IMR-90 (cell line): ENCODE results near the gene CFH. TPM values are rescaled to one million over a fixed set of nuclear protein-coding genes. Genes with fewer than 3 reads are reported as not detected.

Source experiments
- ATAC-seq: fragments of 200-7000 bp; cut with Tn5 transposase; 2 replicates; pipeline ENCODE4 v1.9.1; 2020; ENCODE audit warnings: low read depth, mild to moderate bottlenecking, moderate library complexity
- BruUV-seq: library from RNA; stranded (reverse); fragments of 400-500 nt; replicated peaks from 2 replicates; lab custom pipeline; 2021; lab: Mats Ljungman, UMichigan
- CTCF ChIA-PET: fragments of 300-600 bp; formaldehyde crosslinking; extraction: SDS; loops from one replicate; lab custom pipeline; 2021; ENCODE audit warnings: antibody characterized with exemption; lab: Yijun Ruan, JAX
- POLR2A ChIA-PET: fragments of 300-600 bp; sonication (Branson Sonifier 250); formaldehyde crosslinking; loops from one replicate; lab custom pipeline; 2022; ENCODE audit warnings: antibody characterized with exemption; ENCODE audit not compliant: unreplicated experiment; lab: Charles Lee
- DNase-seq: peaks from one replicate; pipeline ENCODE4 v3.0.0; 2013
- H2AFZ ChIP-seq: replicated peaks from 2 replicates; pipeline ENCODE3; 2013; ENCODE audit warnings: low read length, mild to moderate bottlenecking; ENCODE audit not compliant: poor library complexity
- H2AK5ac ChIP-seq: 2 replicates; pipeline ENCODE4 v1.6.1; 2013; ENCODE audit warnings: low read depth, low read length, inconsistent platforms
- H2AK9ac ChIP-seq: replicated peaks from 2 replicates; pipeline ENCODE3; 2013; ENCODE audit warnings: mild to moderate bottlenecking, low read depth, low read length, moderate library complexity; ENCODE audit not compliant: poor library complexity
- H2BK120ac ChIP-seq: 2 replicates; pipeline ENCODE4 v1.6.1; 2013; ENCODE audit warnings: low read depth, low read length, inconsistent platforms
- H2BK15ac ChIP-seq: 3 replicates; pipeline ENCODE4 v1.6.1; 2013; ENCODE audit warnings: low read depth, low read length, inconsistent platforms
- H2BK20ac ChIP-seq: 2 replicates; pipeline ENCODE4 v1.6.1; 2013; ENCODE audit warnings: low read depth, mild to moderate bottlenecking, inconsistent platforms, low read length, moderate library complexity
- H2BK5ac ChIP-seq: 2 replicates; pipeline ENCODE4 v1.6.1; 2013; ENCODE audit warnings: mild to moderate bottlenecking, low read depth, low read length, inconsistent platforms; ENCODE audit not compliant: poor library complexity, severe bottlenecking
- H3K14ac ChIP-seq: replicated peaks from 2 replicates; pipeline ENCODE4 v1.6.1; 2013; ENCODE audit warnings: low read depth, low read length, inconsistent platforms
- H3K18ac ChIP-seq: 2 replicates; pipeline ENCODE4 v1.6.1; 2013; ENCODE audit warnings: low read depth, low read length, control low read depth
- H3K23ac ChIP-seq: 2 replicates; pipeline ENCODE4 v1.6.1; 2013; ENCODE audit warnings: low read depth, low read length, inconsistent platforms
- H3K27ac ChIP-seq: 2 replicates; pipeline ENCODE4 v1.5.1; 2013; ENCODE audit warnings: mild to moderate bottlenecking, control low read depth, low read length; ENCODE audit not compliant: insufficient read depth
- H3K27me3 ChIP-seq: 2 replicates; pipeline ENCODE4 v1.6.1; 2013; ENCODE audit warnings: low read length; ENCODE audit not compliant: control insufficient read depth, insufficient read depth
- H3K36me3 ChIP-seq: 2 replicates; pipeline ENCODE4 v1.6.1; 2013; ENCODE audit warnings: low read length, mixed read lengths; ENCODE audit not compliant: control insufficient read depth, insufficient read depth
- H3K4ac ChIP-seq: 2 replicates; pipeline ENCODE4 v1.6.1; 2013; ENCODE audit warnings: low read depth, low read length, inconsistent platforms
- H3K4me1 ChIP-seq: 2 replicates; pipeline ENCODE4 v1.6.1; 2013; ENCODE audit warnings: low read length, mixed read lengths; ENCODE audit not compliant: control insufficient read depth, insufficient read depth
- H3K4me2 ChIP-seq: 2 replicates; pipeline ENCODE4 v1.6.1; 2013; ENCODE audit warnings: low read depth, mild to moderate bottlenecking, control low read depth, low read length, moderate library complexity
- H3K4me3 ChIP-seq: 2 replicates; pipeline ENCODE4 v1.5.1; 2013; ENCODE audit warnings: low read depth, mild to moderate bottlenecking, control low read depth, low read length, moderate library complexity; ENCODE audit not compliant: insufficient read depth
- H3K56ac ChIP-seq: 2 replicates; pipeline ENCODE4 v1.6.1; 2013; ENCODE audit warnings: low read length, inconsistent platforms; ENCODE audit not compliant: insufficient read depth; ENCODE audit errors: extremely low read depth
- H3K79me1 ChIP-seq, 2 experiments: 2 replicates each; pipeline ENCODE4 v1.6.1; 2013; ENCODE audit warnings: low read length in 2 of 2, inconsistent platforms in 1 of 2, low read depth in 1 of 2
- H3K9ac ChIP-seq: 2 replicates; pipeline ENCODE4 v1.6.1; 2013; ENCODE audit warnings: low read depth, low read length, control low read depth
- H3K9me1 ChIP-seq: 2 replicates; pipeline ENCODE4 v1.6.1; 2013; ENCODE audit warnings: low read length, inconsistent platforms; ENCODE audit not compliant: insufficient read depth
- H3K9me3 ChIP-seq: 2 replicates; pipeline ENCODE4 v1.6.1; 2013; ENCODE audit warnings: low read length; ENCODE audit not compliant: control insufficient read depth, insufficient read depth
- H4K20me1 ChIP-seq: 2 replicates; pipeline ENCODE4 v1.6.1; 2013; ENCODE audit warnings: low read length, inconsistent platforms; ENCODE audit not compliant: insufficient read depth
- H4K5ac ChIP-seq: 2 replicates; pipeline ENCODE4 v1.6.1; 2013; ENCODE audit warnings: mild to moderate bottlenecking, low read depth, low read length, control low read depth
- H4K8ac ChIP-seq, 2 experiments: 2 replicates each; pipeline ENCODE4 v1.6.1; 2013; ENCODE audit warnings: low read depth in 2 of 2, low read length in 2 of 2, control low read depth in 1 of 2, inconsistent platforms in 1 of 2
- H4K91ac ChIP-seq: 2 replicates; pipeline ENCODE4 v1.6.1; 2013; ENCODE audit warnings: low read depth, low read length, inconsistent platforms; ENCODE audit not compliant: insufficient read depth
- BHLHE40 ChIP-seq: fragments of 150-350 bp; IDR thresholded peaks from 2 replicates; pipeline ENCODE4 v1.6.1; 2016; ENCODE audit warnings: mild to moderate bottlenecking, low read depth, low read length
- CEBPB ChIP-seq: IDR thresholded peaks from 2 replicates; pipeline ENCODE4 v1.6.1; 2012; ENCODE audit warnings: low read depth, low read length, improper control_type of control experiment
- CHD1 ChIP-seq: IDR thresholded peaks from 2 replicates; pipeline ENCODE4 v1.6.1; 2012; ENCODE audit warnings: low read depth, low read length, improper control_type of control experiment
- FOS ChIP-seq: fragments of 150-350 bp; IDR thresholded peaks from 2 replicates; pipeline ENCODE4 v1.6.1; 2016; ENCODE audit warnings: low read depth, low read length
- MAFK ChIP-seq: IDR thresholded peaks from 2 replicates; pipeline ENCODE4 v1.6.1; 2012; ENCODE audit warnings: low read depth, low read length, improper control_type of control experiment
- MXI1 ChIP-seq: IDR thresholded peaks from 2 replicates; pipeline ENCODE4 v1.6.1; 2012; ENCODE audit warnings: low read depth, mild to moderate bottlenecking, low read length, moderate library complexity, borderline replicate concordance
- POLR2A ChIP-seq: IDR thresholded peaks from 2 replicates; pipeline ENCODE4 v1.6.1; 2012; ENCODE audit warnings: mild to moderate bottlenecking, low read depth, low read length
- SMC3 ChIP-seq: fragments of 150-350 bp; IDR thresholded peaks from 2 replicates; pipeline ENCODE4 v1.6.1; 2016; ENCODE audit warnings: low read depth, mild to moderate bottlenecking, antibody characterized with exemption, low read length, moderate library complexity
- USF2 ChIP-seq: fragments of 150-350 bp; IDR thresholded peaks from 2 replicates; pipeline ENCODE4 v1.6.1; 2017; ENCODE audit warnings: mild to moderate bottlenecking, antibody characterized with exemption, low read length, low read depth
- WGBS, 2 experiments: methylation state at CpG; one replicate each; pipeline versions ENCODE4 v1.1.5 to v1.1.7; 2013; ENCODE audit warnings: missing lambda C conversion rate in 2 of 2; ENCODE audit not compliant: insufficient read length in 1 of 2; ENCODE audit errors: extremely low coverage in 2 of 2; 5-methylcytosine and 5-hydroxymethylcytosine counted together
- dilution Hi-C: fragments of 300-500 bp; cut with HindIII; formaldehyde crosslinking; loops from one replicate; pipeline ENCODE4 v1.14.3; 2018; ENCODE audit warnings: low sequenced_read_pairs; ENCODE audit not compliant: unreplicated experiment
- in situ Hi-C: fragments of 300-500 bp; cut with MboI; formaldehyde crosslinking; loops from 3 replicates; pipeline ENCODE4 v1.14.3; 2019; ENCODE audit warnings: low sequenced_read_pairs, inconsistent platforms, mixed read lengths
- intact Hi-C: fragments of 100-400 bp; cut with micrococcal nuclease; formaldehyde crosslinking; loops from 2 replicates; pipeline ENCODE4 v1.10.0; 2022
- polyA plus RNA-seq, 3 experiments: library from polyadenylated mRNA; depleted of rRNA; stranded (reverse); fragments of >200 nt; gene quantifications; 2 replicates each; pipeline ENCODE4 v1.2.3, GENCODE V29; 2012; ENCODE audit warnings: low replicate concordance in 1 of 3
- total RNA-seq: library from RNA; depleted of rRNA; stranded (reverse); fragments of >200 nt; gene quantifications from 2 replicates; pipeline ENCODE4 v1.2.3, GENCODE V29; 2012
- TF ChIP-seq, protein P1 (sequence below): fragments of 150-350 bp; IDR thresholded peaks from 2 replicates; pipeline ENCODE4 v1.6.1; 2016; ENCODE audit warnings: low read depth, mild to moderate bottlenecking, low read length, moderate library complexity, borderline replicate concordance

The CFH gene
- total and polyA plus RNA-seq, 2 of the 4 experiments (the other 2 are of a cell fraction): 6.3 to 12.1 TPM

DNA sequence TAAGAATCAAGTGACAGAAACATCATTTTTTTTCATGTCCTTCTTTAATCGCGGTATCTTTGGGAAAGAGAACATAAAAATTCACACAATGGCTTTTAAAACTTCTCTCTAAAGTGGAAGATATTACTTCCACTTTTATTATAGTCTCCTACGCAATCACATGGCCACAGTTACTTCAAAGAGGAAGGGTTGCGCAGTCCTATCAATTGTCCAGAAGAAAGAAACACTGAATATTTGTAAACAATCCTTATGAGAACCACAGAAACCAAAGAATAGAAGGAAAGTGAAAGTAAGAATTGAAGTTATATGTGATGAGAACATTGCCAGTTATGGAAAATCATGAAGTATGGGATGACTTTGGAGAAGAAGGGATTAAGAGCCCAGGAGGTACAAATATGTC, 32.6 kb downstream of the CFH start:
- Histone ChIP-seq H3K27ac (no peak overlapping the region), H2AK5ac (no peak overlapping the region), H2AK9ac (no peak overlapping the region), H2BK15ac (no peak overlapping the region), H3K14ac (no peak overlapping the region), H3K36me3 (no peaks in the 10 kb centered on the region), H2BK5ac (no peak overlapping the region), H3K18ac (no peak overlapping the region), H3K27me3 (no peaks in the 10 kb centered on the region), H4K91ac (no peak overlapping the region), H3K23ac (no peak overlapping the region), H2BK20ac (no peak overlapping the region), H2BK120ac (no peak overlapping the region), H4K5ac (no peak overlapping the region), H3K9ac (no peak overlapping the region), H3K4me3 (no peak overlapping the region), H4K20me1 (no peaks in the 10 kb centered on the region), H3K4ac (no peak overlapping the region), H4K8ac (no peak overlapping the region), H2AFZ (no peak overlapping the region), H3K4me2 (peak overlapping the region; percentile 35; the same call in 1 of the 2 replicates), H3K9me1 (no peaks in the 10 kb centered on the region), H3K4me1 (no peaks in the 10 kb centered on the region), H3K79me1 (no peaks in the 10 kb centered on the region), H3K9me3 (no peaks in the 10 kb centered on the region), H3K56ac (no peak overlapping the region)
- intact Hi-C loops: no loop called here
- ChIA-PET CTCF (no interaction called here), POLR2A (no interaction called here)
- dilution Hi-C loops: no loop called here
- no CpG with 5 or more reads among the region's 4 CpGs for WGBS, 2 experiments
- ATAC-seq (no peak), DNase-seq (no peak)
- BruUV-seq: no TSS peak
- TF ChIP-seq, protein P1, sequence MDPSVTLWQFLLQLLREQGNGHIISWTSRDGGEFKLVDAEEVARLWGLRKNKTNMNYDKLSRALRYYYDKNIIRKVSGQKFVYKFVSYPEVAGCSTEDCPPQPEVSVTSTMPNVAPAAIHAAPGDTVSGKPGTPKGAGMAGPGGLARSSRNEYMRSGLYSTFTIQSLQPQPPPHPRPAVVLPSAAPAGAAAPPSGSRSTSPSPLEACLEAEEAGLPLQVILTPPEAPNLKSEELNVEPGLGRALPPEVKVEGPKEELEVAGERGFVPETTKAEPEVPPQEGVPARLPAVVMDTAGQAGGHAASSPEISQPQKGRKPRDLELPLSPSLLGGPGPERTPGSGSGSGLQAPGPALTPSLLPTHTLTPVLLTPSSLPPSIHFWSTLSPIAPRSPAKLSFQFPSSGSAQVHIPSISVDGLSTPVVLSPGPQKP: no peak
- no peak for TF ChIP-seq FOS
- no peak for TF ChIP-seq BHLHE40
- TF ChIP-seq CHD1: no peak
- no peak for TF ChIP-seq CEBPB
- TF ChIP-seq MXI1: no peak
- TF ChIP-seq SMC3: no peak
- TF ChIP-seq USF2: no peak
- no peak for TF ChIP-seq MAFK
- TF ChIP-seq POLR2A: no peak
- in situ Hi-C loops: no loop called here
